Loucy (cell line): ENCODE measurements around the gene KNL1.

Experiments used
- H2AFZ ChIP-seq: fragments of 200-600 bp; sonication (generic); 2 replicates; pipeline ENCODE4 v1.6.0; 2016; ENCODE audit warnings: antibody characterized with exemption, mild to moderate bottlenecking, low read length, moderate library complexity
- H3F3A ChIP-seq: fragments of 200-600 bp; 2 replicates; pipeline ENCODE4 v1.6.0; 2016; ENCODE audit warnings: antibody characterized with exemption, low read depth, mild to moderate bottlenecking
- H3K27me3 ChIP-seq: fragments of 200-600 bp; sonication (generic); 2 replicates; pipeline ENCODE4 v1.6.1; 2014; ENCODE audit warnings: low read length, mild to moderate bottlenecking; ENCODE audit not compliant: insufficient read depth, poor library complexity, severe bottlenecking
- H3K36me3 ChIP-seq: fragments of 200-600 bp; sonication (generic); 2 replicates; pipeline ENCODE4 v1.6.1; 2016; ENCODE audit warnings: low read length; ENCODE audit not compliant: insufficient read depth
- H3K4me1 ChIP-seq: fragments of 200-600 bp; sonication (generic); 2 replicates; pipeline ENCODE4 v1.5.1; 2014; ENCODE audit warnings: low read length, mild to moderate bottlenecking; ENCODE audit not compliant: insufficient read depth, poor library complexity, severe bottlenecking
- H3K4me2 ChIP-seq: fragments of 200-600 bp; sonication (generic); 2 replicates; pipeline ENCODE4 v1.6.0; 2014; ENCODE audit warnings: antibody characterized with exemption, low read length, low read depth, mild to moderate bottlenecking; ENCODE audit not compliant: poor library complexity, severe bottlenecking
- H3K4me3 ChIP-seq: fragments of 200-600 bp; sonication (generic); 2 replicates; pipeline ENCODE4 v1.5.1; 2014; ENCODE audit warnings: low read length, mild to moderate bottlenecking, mixed read lengths; ENCODE audit not compliant: poor library complexity, severe bottlenecking
- H3K79me2 ChIP-seq: fragments of 200-600 bp; sonication (generic); 2 replicates; pipeline ENCODE4 v1.6.1; 2014; ENCODE audit warnings: low read length; ENCODE audit not compliant: insufficient read depth
- H3K9ac ChIP-seq: fragments of 200-600 bp; sonication (generic); 2 replicates; pipeline ENCODE4 v1.6.0; 2014; ENCODE audit warnings: mild to moderate bottlenecking, low read depth, low read length, moderate library complexity; ENCODE audit not compliant: poor library complexity, severe bottlenecking
- H3K9me2 ChIP-seq: fragments of 200-600 bp; sonication (generic); replicated peaks from 2 replicates; pipeline ENCODE4 v1.6.1; 2016; ENCODE audit warnings: low read depth, low read length, mixed read lengths
- H3K9me3 ChIP-seq: fragments of 200-600 bp; sonication (generic); 2 replicates; pipeline ENCODE4 v1.6.1; 2014; ENCODE audit warnings: mild to moderate bottlenecking, antibody characterized with exemption, low read length, low read depth; ENCODE audit not compliant: insufficient read depth
- H4K20me1 ChIP-seq: fragments of 200-600 bp; sonication (generic); 2 replicates; pipeline ENCODE4 v1.6.0; 2014; ENCODE audit warnings: antibody characterized with exemption, low read length, mild to moderate bottlenecking; ENCODE audit not compliant: insufficient read depth, poor library complexity, severe bottlenecking
- EZH2phosphoT487 ChIP-seq: fragments of 200-600 bp; IDR thresholded peaks from 2 replicates; pipeline ENCODE4 v1.6.1; 2018; ENCODE audit warnings: antibody characterized with exemption, mild to moderate bottlenecking, moderate library complexity, borderline replicate concordance
- TF ChIP-seq, protein P1 (sequence below): fragments of 200-600 bp; sonication (generic); conservative IDR thresholded peaks from 2 replicates; pipeline ENCODE4 v1.5.1; 2014; ENCODE audit warnings: mild to moderate bottlenecking, antibody characterized with exemption, low read length

KNL1 gene

DNA sequence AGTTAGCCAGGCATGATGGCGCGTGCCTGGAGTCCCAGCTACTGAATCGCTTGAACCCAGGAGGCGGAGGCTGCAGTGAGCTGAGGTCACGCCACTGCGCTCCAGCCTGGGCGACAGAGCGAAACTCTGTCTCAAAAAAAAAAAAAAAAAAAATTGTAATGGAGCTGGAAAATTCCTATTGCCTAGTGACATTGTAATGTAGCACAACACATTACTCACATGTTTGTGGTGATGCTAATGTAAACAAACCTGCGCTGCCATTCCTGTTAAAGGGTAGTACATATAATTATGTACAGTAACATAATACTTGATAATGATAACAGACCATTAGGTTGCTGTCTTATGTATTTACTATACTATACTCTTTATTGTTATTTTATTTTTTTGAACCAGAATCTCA, 39.1 kb downstream of the KNL1 start:
- no peak overlapping the region for H3K4me3 ChIP-seq
- H3K4me2 ChIP-seq: no peak overlapping the region
- H3K27me3 ChIP-seq: no peaks in the 10 kb centered on the region
- peaks cover 73% of the 10 kb centered on the region for H3K36me3 ChIP-seq
- TF ChIP-seq EZH2phosphoT487: no peak
- TF ChIP-seq, protein P1, sequence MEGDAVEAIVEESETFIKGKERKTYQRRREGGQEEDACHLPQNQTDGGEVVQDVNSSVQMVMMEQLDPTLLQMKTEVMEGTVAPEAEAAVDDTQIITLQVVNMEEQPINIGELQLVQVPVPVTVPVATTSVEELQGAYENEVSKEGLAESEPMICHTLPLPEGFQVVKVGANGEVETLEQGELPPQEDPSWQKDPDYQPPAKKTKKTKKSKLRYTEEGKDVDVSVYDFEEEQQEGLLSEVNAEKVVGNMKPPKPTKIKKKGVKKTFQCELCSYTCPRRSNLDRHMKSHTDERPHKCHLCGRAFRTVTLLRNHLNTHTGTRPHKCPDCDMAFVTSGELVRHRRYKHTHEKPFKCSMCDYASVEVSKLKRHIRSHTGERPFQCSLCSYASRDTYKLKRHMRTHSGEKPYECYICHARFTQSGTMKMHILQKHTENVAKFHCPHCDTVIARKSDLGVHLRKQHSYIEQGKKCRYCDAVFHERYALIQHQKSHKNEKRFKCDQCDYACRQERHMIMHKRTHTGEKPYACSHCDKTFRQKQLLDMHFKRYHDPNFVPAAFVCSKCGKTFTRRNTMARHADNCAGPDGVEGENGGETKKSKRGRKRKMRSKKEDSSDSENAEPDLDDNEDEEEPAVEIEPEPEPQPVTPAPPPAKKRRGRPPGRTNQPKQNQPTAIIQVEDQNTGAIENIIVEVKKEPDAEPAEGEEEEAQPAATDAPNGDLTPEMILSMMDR: no peak
- no peaks in the 10 kb centered on the region for H3K79me2 ChIP-seq
- H4K20me1 ChIP-seq: no peaks in the 10 kb centered on the region
- H3K9me3 ChIP-seq: no peaks in the 10 kb centered on the region
- no peak overlapping the region for H2AFZ ChIP-seq
- no peak overlapping the region for H3K9ac ChIP-seq
- H3F3A ChIP-seq: no peaks in the 10 kb centered on the region
- no peaks in the 10 kb centered on the region for H3K4me1 ChIP-seq
- H3K9me2 ChIP-seq: no peaks in the 10 kb centered on the region

DNA sequence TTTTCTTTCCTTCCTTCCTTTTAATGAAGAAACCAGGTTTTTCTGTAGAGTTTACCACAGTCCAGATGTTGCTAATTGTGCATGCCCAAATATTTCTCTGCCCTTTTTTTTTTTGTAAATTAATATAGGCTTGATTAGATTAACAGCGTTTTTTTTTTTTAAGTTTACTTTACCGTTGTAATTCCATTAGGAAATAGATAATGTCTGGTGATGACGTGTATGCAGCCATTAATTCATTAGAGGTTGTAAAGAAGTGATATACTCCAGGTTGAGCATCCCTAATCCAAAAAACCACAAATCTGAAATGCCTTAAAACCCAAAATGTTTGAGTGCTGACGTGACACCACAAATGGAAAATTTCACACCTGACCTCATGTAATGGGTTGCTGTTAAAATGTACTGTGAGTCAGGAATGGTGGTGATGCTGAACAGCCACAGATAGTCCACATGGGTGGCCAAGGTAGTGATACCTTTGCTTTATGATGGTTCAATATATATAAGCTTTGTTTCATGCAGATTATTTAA, 43.2 kb downstream of the KNL1 start:
- Histone ChIP-seq H3K79me2 (no peaks in the 10 kb centered on the region), H3F3A (no peaks in the 10 kb centered on the region), H4K20me1 (no peaks in the 10 kb centered on the region), H3K4me3 (no peak overlapping the region), H3K36me3 (peaks cover 67% of the 10 kb centered on the region), H2AFZ (no peak overlapping the region), H3K27me3 (no peaks in the 10 kb centered on the region), H3K4me2 (no peak overlapping the region), H3K9me3 (no peaks in the 10 kb centered on the region), H3K4me1 (no peaks in the 10 kb centered on the region), H3K9ac (no peak overlapping the region), H3K9me2 (no peaks in the 10 kb centered on the region)
- TF ChIP-seq, protein P1: no peak
- no peak for TF ChIP-seq EZH2phosphoT487

DNA sequence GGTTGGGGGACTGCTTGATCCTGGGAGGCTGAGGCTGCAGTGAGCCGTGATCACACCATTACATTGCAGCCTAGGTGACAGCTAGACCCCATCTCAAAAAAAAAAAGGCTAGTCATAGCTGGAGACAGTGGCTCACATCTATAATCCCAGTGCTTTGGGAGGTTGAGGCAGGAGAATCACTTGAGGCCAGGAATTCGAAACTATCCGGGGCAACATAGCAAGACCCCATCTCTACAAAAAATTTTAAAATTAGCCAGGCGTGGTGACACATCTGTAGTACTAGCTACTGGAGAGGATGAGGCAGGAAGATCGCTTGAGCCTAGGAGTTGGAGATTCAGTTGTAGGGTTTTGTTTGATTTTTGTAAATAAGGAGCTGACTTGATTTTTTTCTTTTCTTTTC, 45.6 kb downstream of the KNL1 start:
- Histone ChIP-seq H3K4me1 (no peaks in the 10 kb centered on the region), H2AFZ (no peak overlapping the region), H3K9me3 (no peaks in the 10 kb centered on the region), H3K4me3 (no peak overlapping the region), H3K27me3 (no peaks in the 10 kb centered on the region), H4K20me1 (no peaks in the 10 kb centered on the region), H3K79me2 (no peaks in the 10 kb centered on the region), H3K4me2 (no peak overlapping the region), H3K9me2 (no peaks in the 10 kb centered on the region), H3F3A (no peaks in the 10 kb centered on the region), H3K9ac (no peak overlapping the region), H3K36me3 (peaks cover 61% of the 10 kb centered on the region)
- TF ChIP-seq, protein P1: no peak
- no peak for TF ChIP-seq EZH2phosphoT487
